Endothelial cell of umbilical vein (primary cell): Measurements from ENCODE around the gene LRIG1. TPM values are rescaled to one million over a fixed set of nuclear protein-coding genes. Genes with fewer than 3 reads are reported as not detected.
A peak's percentile ranks its signal among the peaks of the same experiment; 100 is the strongest.

Source experiments
- BruUV-seq: library from RNA; stranded (reverse); fragments of 400-500 nt; replicated peaks from 2 replicates; lab custom pipeline; 2021; lab: Mats Ljungman, UMichigan
- CTCF ChIA-PET: fragments of 300-600, 350-600 bp; sonication (Branson Sonifier 250); formaldehyde crosslinking; loops from one replicate; lab custom pipeline; 2021; ENCODE audit warnings: antibody characterized with exemption, inconsistent platforms; lab: Charles Lee
- POLR2A ChIA-PET: fragments of 300-600, 350-600 bp; sonication (Branson Sonifier 250); formaldehyde crosslinking; loops from one replicate; lab custom pipeline; 2021; ENCODE audit warnings: antibody characterized with exemption, inconsistent platforms; lab: Charles Lee
- DNase-seq: peaks from one replicate; pipeline ENCODE4 v3.0.0-alpha.2; 2011; ENCODE audit warnings: low read depth, low spot score
- FAIRE-seq: peaks from 2 replicates; lab custom pipeline; 2011; peaks lifted over from hg19 to GRCh38; lab: Jason Lieb, UNC
- H2AFZ ChIP-seq: 2 replicates; pipeline ENCODE4 v1.6.0; 2012; ENCODE audit warnings: low read depth, low read length, control low read depth, inconsistent platforms
- H3K27ac ChIP-seq: 2 replicates; pipeline ENCODE4 v1.5.1; 2011; ENCODE audit warnings: low read depth, mild to moderate bottlenecking, control low read depth, low read length, moderate library complexity; ENCODE audit not compliant: insufficient read depth
- H3K27me3 ChIP-seq, 2 experiments: 2 replicates each; pipeline versions ENCODE4 v1.6.0 to v1.6.1; 2011; ENCODE audit warnings: low read length in 2 of 2, mixed read lengths in 1 of 2; ENCODE audit not compliant: control insufficient read depth in 2 of 2, insufficient read depth in 2 of 2
- H3K36me3 ChIP-seq, 2 experiments: 2 replicates in 1 of 2; 3 replicates in 1 of 2; pipeline ENCODE4 v1.5.1; 2011; ENCODE audit warnings: low read length in 2 of 2, mild to moderate bottlenecking in 1 of 2, moderate library complexity in 1 of 2; ENCODE audit not compliant: control insufficient read depth in 2 of 2, insufficient read depth in 2 of 2; ENCODE audit errors: extremely low read depth in 1 of 2
- H3K4me1 ChIP-seq: 3 replicates; pipeline ENCODE4 v1.5.1; 2011; ENCODE audit warnings: mild to moderate bottlenecking, low read length; ENCODE audit not compliant: control insufficient read depth, insufficient read depth; ENCODE audit errors: extremely low read depth
- H3K4me2 ChIP-seq: 2 replicates; pipeline ENCODE4 v1.6.1; 2011; ENCODE audit warnings: low read length, control low read depth, mixed read lengths; ENCODE audit not compliant: insufficient read depth
- H3K4me3 ChIP-seq, 3 experiments: fragments of 200-600 bp in 1 of 3; sonication (generic), shearing (Covaris generic) in 1 of 3; replicated peaks in 1 of 3; 2 replicates each; pipeline ENCODE4 v1.5.1; 2011 to 2016; ENCODE audit warnings: control low read depth in 3 of 3, low read length in 3 of 3, mild to moderate bottlenecking in 2 of 3, inconsistent platforms in 1 of 3, low read depth in 1 of 3, moderate library complexity in 1 of 3; ENCODE audit not compliant: insufficient read depth in 1 of 3
- H3K79me2 ChIP-seq: 2 replicates; pipeline ENCODE4 v1.6.0; 2012; ENCODE audit warnings: low read length, inconsistent platforms; ENCODE audit not compliant: control insufficient read depth, insufficient read depth
- H3K9ac ChIP-seq: replicated peaks from 2 replicates; pipeline ENCODE3; 2011; ENCODE audit warnings: low read length, control low read depth; ENCODE audit not compliant: insufficient read depth; ENCODE audit errors: extremely low read depth
- H3K9me1 ChIP-seq: replicated peaks from 3 replicates; pipeline ENCODE4 v1.6.0; 2011; ENCODE audit warnings: mild to moderate bottlenecking, low read length; ENCODE audit not compliant: control insufficient read depth, insufficient read depth; ENCODE audit errors: extremely low read depth
- H3K9me3 ChIP-seq: replicated peaks from 2 replicates; pipeline ENCODE4 v1.5.1; 2012; ENCODE audit warnings: low read length, inconsistent platforms; ENCODE audit not compliant: control insufficient read depth, insufficient read depth
- H4K20me1 ChIP-seq: replicated peaks from 2 replicates; pipeline ENCODE3; 2011; ENCODE audit warnings: mild to moderate bottlenecking, low read length; ENCODE audit not compliant: control insufficient read depth, insufficient read depth; ENCODE audit errors: extremely low read depth
- GATA2 ChIP-seq: IDR thresholded peaks from 2 replicates; pipeline ENCODE4 v1.7.0; 2011; ENCODE audit warnings: low read depth, mild to moderate bottlenecking, moderate library complexity, mixed read lengths, low read length; ENCODE audit not compliant: insufficient read length, insufficient read depth
- JUN ChIP-seq: IDR thresholded peaks from 2 replicates; pipeline ENCODE4 v1.6.1; 2011; ENCODE audit warnings: borderline replicate concordance, low read depth; ENCODE audit not compliant: insufficient read length, insufficient read depth
- MYC ChIP-seq: IDR thresholded peaks from one replicate; pipeline ENCODE4 v1.6.1; 2011; ENCODE audit warnings: mild to moderate bottlenecking, low read depth, low read length
- POLR2A ChIP-seq: IDR thresholded peaks from 2 replicates; pipeline ENCODE4 v1.6.1; 2012; ENCODE audit warnings: low read depth, mild to moderate bottlenecking, control low read depth, low read length
- POLR2AphosphoS5 ChIP-seq: IDR thresholded peaks from 2 replicates; pipeline ENCODE4 v1.6.1; 2012; ENCODE audit warnings: low read depth, mild to moderate bottlenecking, control low read depth, low read length, moderate library complexity; ENCODE audit not compliant: insufficient read depth
- dilution Hi-C: fragments of 300-500 bp; cut with MboI; formaldehyde crosslinking; loops from one replicate; pipeline ENCODE4 v1.15.0; 2019; ENCODE audit warnings: low sequenced_read_pairs; ENCODE audit not compliant: extremely low pct_ligation_motif_present
- intact Hi-C: fragments of 100-400 bp; cut with micrococcal nuclease; formaldehyde crosslinking; loops from one replicate; pipeline ENCODE4 v1.10.0; 2022
- polyA plus RNA-seq, 4 experiments: library from polyadenylated mRNA; depleted of rRNA in 3 of 4; stranded (reverse) in 3 of 4; unstranded in 1 of 4; fragments of >200 nt; gene quantifications; 2 replicates each; pipeline versions ENCODE4 v1.2.1 to v1.2.3, GENCODE V29; 2011 to 2012; ENCODE audit warnings: missing spikeins in 1 of 4
- total RNA-seq: library from RNA; stranded (reverse); gene quantifications from 2 replicates; pipeline ENCODE4 v1.2.3, GENCODE V29; 2021

The LRIG1 gene
- total and polyA plus RNA-seq, 2 donors (not counting 3 experiments of a cell fraction or from before 2014, with no cell fraction given) = 50.3 to 52.2 TPM

DNA sequence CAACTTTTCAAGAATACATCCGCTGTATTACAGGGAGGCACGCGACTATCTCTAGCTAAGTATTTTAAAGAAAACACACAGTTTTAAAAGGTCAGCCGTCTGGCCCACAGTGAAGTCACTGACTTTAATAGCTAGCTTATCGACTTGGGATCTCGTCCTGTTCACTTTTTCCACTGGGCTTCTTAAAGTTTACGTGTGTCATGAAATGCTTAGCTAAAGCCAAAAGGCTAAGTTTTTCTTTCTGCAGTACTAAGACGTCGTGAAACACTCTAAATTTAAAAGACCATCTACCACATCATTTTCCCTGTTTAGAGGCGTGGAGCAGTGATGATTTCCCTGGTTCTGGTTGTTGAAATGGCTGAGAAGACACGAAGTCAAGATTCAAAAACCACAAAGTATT is 27.1 kb downstream of the LRIG1 start:
- dilution Hi-C loops (no loop called here), intact Hi-C loops (loop anchor here (1.0 to 5.0 kb wide), 4 partner anchors 23 to 525 kb away; partner anchors contain the start of genes KBTBD8 and LRIG1)
- no peak overlapping the region for H2AFZ ChIP-seq
- peaks cover 60% of the 10 kb centered on the region for H3K79me2 ChIP-seq
- no peaks in the 10 kb centered on the region for H3K36me3 ChIP-seq
- no peaks in the 10 kb centered on the region for H3K27me3 ChIP-seq
- peak; percentile 95 for TF ChIP-seq GATA2
- TF ChIP-seq POLR2AphosphoS5 = peak; percentile 21
- TF ChIP-seq JUN = peak; percentile 81
- TF ChIP-seq POLR2A = no peak
- no peaks in the 10 kb centered on the region for H3K9me3 ChIP-seq
- DNase-seq (peak; percentile 95), FAIRE-seq (peak; percentile 84)
- H4K20me1 ChIP-seq = no peaks in the 10 kb centered on the region
- peak overlapping the region in 1 of 3 experiments; percentile 0 for H3K4me3 ChIP-seq
- peaks cover 49% of the 10 kb centered on the region for H3K4me1 ChIP-seq
- POLR2A ChIA-PET = interaction anchor here (1.2 to 1.4 kb wide), 2 partner anchors 8 to 13 kb away, joined by 3 to 4 read pairs; no protein-coding TSS in a partner anchor
- CTCF ChIA-PET = interaction anchor here (0.9 to 2.2 kb wide), 10 partner anchors 9 to 197 kb away, joined by 3 to 23 read pairs (median 4); no protein-coding TSS in a partner anchor
- BruUV-seq = no TSS peak
- H3K9ac ChIP-seq = peak overlapping the region; percentile 91
- peak overlapping the region; percentile 81 for H3K4me2 ChIP-seq
- H3K27ac ChIP-seq = peak overlapping the region; percentile 92
- H3K9me1 ChIP-seq = no peaks in the 10 kb centered on the region

DNA sequence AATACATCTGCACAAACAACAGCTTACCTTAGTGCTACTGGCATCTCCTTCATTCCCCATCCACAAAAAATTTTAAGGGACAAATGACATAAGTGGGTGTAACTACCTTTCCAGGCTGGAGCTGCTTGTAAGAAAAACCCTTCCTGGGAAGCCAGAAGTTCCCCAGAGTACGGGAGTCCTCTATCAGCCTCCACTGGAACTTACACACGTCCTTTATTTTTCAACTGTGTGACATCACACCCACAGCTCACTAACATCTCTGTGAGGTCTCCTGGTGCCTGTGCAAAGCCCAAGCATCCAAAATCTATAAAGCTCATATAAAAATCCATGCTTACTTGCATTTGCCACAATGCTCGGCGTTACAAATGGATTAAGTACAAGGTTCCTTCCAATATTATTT is 27.6 kb downstream of the LRIG1 start:
- intact Hi-C loops = loop anchor here (1.0 to 5.0 kb wide), 4 partner anchors 22 to 526 kb away; partner anchors contain the start of genes KBTBD8 and LRIG1
- Histone ChIP-seq H3K9ac (peak overlapping the region; percentile 91), H3K4me1 (peaks cover 54% of the 10 kb centered on the region), H2AFZ (no peak overlapping the region), H4K20me1 (no peaks in the 10 kb centered on the region), H3K27me3 (no peaks in the 10 kb centered on the region), H3K36me3 (no peaks in the 10 kb centered on the region), H3K9me3 (no peaks in the 10 kb centered on the region), H3K79me2 (peaks cover 60% of the 10 kb centered on the region), H3K27ac (peak overlapping the region; percentile 92), H3K4me2 (peak overlapping the region; percentile 81), H3K9me1 (no peaks in the 10 kb centered on the region), H3K4me3 (peak overlapping the region in 1 of 3 experiments; percentile 0)
- BruUV-seq = TSS peak; percentile 61
- DNase-seq = peak; percentile 59
- dilution Hi-C loops = no loop called here
- ChIA-PET POLR2A (interaction anchor here (1.2 kb wide), 1 partner anchor 9 kb away, joined by 3 read pairs; no protein-coding TSS in a partner anchor), CTCF (interaction anchor here (0.9 to 2.2 kb wide), 10 partner anchors 10 to 196 kb away, joined by 3 to 23 read pairs (median 4); no protein-coding TSS in a partner anchor)
- FAIRE-seq = no peak
- TF ChIP-seq POLR2AphosphoS5 (no peak), MYC (no peak)
